ENCODE results near the gene PSENEN.

Gene PSENEN

GRCh38 chr19:35712567-35713505 lies 32.6 kb upstream of the PSENEN start:
- TF ChIP-seq ZNF565 (CRISPR knock-in tag; conservative IDR thresholded peaks at IDR 0.05; ENCODE audit: low read depth): no peak
- TF ChIP-seq ZNF70 (CRISPR knock-in tag; IDR thresholded peaks at IDR 0.05): no peak
- TF ChIP-seq BACH2 (CRISPR knock-in tag; IDR thresholded peaks at IDR 0.05; ENCODE audit: borderline replicate concordance): no peak
- no peak for TF ChIP-seq CSRNP3 (CRISPR knock-in tag; IDR thresholded peaks at IDR 0.05)
- TF ChIP-seq GLIS3 (CRISPR knock-in tag; IDR thresholded peaks at IDR 0.05): no peak
- TF ChIP-seq ISL1 (CRISPR knock-in tag; IDR thresholded peaks at IDR 0.05): no peak
- no peak for TF ChIP-seq TSHZ2 (CRISPR knock-in tag; IDR thresholded peaks at IDR 0.05)
- no peak for TF ChIP-seq ESRRG (CRISPR knock-in tag; IDR thresholded peaks at IDR 0.05)
- TF ChIP-seq ZNF8 (CRISPR knock-in tag; IDR thresholded peaks at IDR 0.05): no peak
- ATAC-seq: no peak

GRCh38 chr19:35713506-35713850 lies 32.0 kb upstream of the PSENEN start:
- TF ChIP-seq POU6F1 (CRISPR knock-in tag; IDR thresholded peaks at IDR 0.05; ENCODE audit: borderline replicate concordance, low read depth) (no peak), PATZ1 (CRISPR knock-in tag; IDR thresholded peaks at IDR 0.05; ENCODE audit: borderline replicate concordance) (no peak), ZFP30 (CRISPR knock-in tag; IDR thresholded peaks at IDR 0.05) (no peak), CSRNP3 (CRISPR knock-in tag; IDR thresholded peaks at IDR 0.05) (no peak), ZNF565 (CRISPR knock-in tag; conservative IDR thresholded peaks at IDR 0.05; ENCODE audit: low read depth) (no peak), CSDC2 (CRISPR knock-in tag; IDR thresholded peaks at IDR 0.05) (no peak), ESRRG (CRISPR knock-in tag; IDR thresholded peaks at IDR 0.05) (no peak), PPARA (CRISPR knock-in tag; IDR thresholded peaks at IDR 0.05; ENCODE audit: borderline replicate concordance) (no peak), ZNF8 (CRISPR knock-in tag; IDR thresholded peaks at IDR 0.05) (no peak), ARNTL (CRISPR knock-in tag; IDR thresholded peaks at IDR 0.05; ENCODE audit: borderline replicate concordance, low read depth) (no peak), BACH2 (CRISPR knock-in tag; IDR thresholded peaks at IDR 0.05; ENCODE audit: borderline replicate concordance) (no peak), TOX (CRISPR knock-in tag; IDR thresholded peaks at IDR 0.05; ENCODE audit: borderline replicate concordance) (no peak), SNAI2 (CRISPR knock-in tag; IDR thresholded peaks at IDR 0.05) (no peak), OSR1 (CRISPR knock-in tag; IDR thresholded peaks at IDR 0.05) (no peak), RARB (CRISPR knock-in tag; IDR thresholded peaks at IDR 0.05) (no peak), GLIS3 (CRISPR knock-in tag; IDR thresholded peaks at IDR 0.05) (no peak), ZNF70 (CRISPR knock-in tag; IDR thresholded peaks at IDR 0.05) (no peak), CREB5 (CRISPR knock-in tag; IDR thresholded peaks at IDR 0.05; ENCODE audit: low read depth) (no peak)
- no peak for ATAC-seq

All from SK-N-SH treated with all-trans-retinoic acid at 6 μM for 48 hours (cell line).